Measurements from ENCODE around the gene TMEM161A.
"Not testable (repeated sequence)": the region's sequence is repeated elsewhere in the genome, so short reads cannot be mapped to it uniquely, and the experiment has no call there.

DNA sequence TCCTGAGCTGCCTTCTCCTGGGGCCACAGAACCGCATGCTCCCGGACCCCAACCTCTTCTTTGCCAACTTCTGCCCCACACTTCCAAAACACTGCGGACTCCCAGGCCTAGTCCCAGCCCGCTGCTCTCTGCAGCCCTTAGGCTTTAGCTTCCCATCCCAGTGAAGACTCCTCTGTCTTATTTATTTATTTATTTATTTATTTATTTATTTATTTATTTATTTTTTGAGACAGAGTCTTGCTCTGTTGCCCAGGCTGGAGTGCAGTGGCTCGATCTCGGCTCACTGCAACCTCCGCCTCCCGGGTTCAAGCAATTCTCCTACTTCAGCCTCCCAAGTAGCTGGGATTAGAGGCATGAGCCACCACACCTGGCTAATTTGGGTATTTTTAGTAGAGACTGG lies 10.2 kb upstream of the TMEM161A start:
- not testable (repeated sequence) for TF ChIP-seq POLR2AphosphoS5 (IDR thresholded peaks at IDR 0.05)
- TF ChIP-seq, protein P1, sequence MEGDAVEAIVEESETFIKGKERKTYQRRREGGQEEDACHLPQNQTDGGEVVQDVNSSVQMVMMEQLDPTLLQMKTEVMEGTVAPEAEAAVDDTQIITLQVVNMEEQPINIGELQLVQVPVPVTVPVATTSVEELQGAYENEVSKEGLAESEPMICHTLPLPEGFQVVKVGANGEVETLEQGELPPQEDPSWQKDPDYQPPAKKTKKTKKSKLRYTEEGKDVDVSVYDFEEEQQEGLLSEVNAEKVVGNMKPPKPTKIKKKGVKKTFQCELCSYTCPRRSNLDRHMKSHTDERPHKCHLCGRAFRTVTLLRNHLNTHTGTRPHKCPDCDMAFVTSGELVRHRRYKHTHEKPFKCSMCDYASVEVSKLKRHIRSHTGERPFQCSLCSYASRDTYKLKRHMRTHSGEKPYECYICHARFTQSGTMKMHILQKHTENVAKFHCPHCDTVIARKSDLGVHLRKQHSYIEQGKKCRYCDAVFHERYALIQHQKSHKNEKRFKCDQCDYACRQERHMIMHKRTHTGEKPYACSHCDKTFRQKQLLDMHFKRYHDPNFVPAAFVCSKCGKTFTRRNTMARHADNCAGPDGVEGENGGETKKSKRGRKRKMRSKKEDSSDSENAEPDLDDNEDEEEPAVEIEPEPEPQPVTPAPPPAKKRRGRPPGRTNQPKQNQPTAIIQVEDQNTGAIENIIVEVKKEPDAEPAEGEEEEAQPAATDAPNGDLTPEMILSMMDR (IDR thresholded peaks at IDR 0.05 in 8 of 11, conservative IDR thresholded peaks at IDR 0.05 in 3 of 11) = not testable (repeated sequence)
